Upper lobe of right lung (tissue), 1 donor: ENCODE data around the gene NRDC. TPM values are rescaled to one million over a fixed set of nuclear protein-coding genes. Genes with fewer than 3 reads are reported as not detected.

Experiments
- ATAC-seq: fragments of 200-7000 bp; cut with Tn5 transposase; one replicate; pipeline ENCODE4 v1.9.1; 2020; ENCODE audit warnings: mild to moderate bottlenecking, moderate library complexity
- DNase-seq: peaks from one replicate; pipeline ENCODE4 v3.0.0-alpha.2; 2020
- H3K27ac ChIP-seq: fragments of 200-600 bp; one replicate; pipeline ENCODE4 v1.8.0; 2022
- H3K27me3 ChIP-seq: fragments of 200-600 bp; one replicate; pipeline ENCODE4 v1.8.0; 2022; ENCODE audit warnings: mild to moderate bottlenecking
- H3K36me3 ChIP-seq: fragments of 200-600 bp; one replicate; pipeline ENCODE4 v1.8.0; 2022
- H3K4me1 ChIP-seq: fragments of 200-600 bp; one replicate; pipeline ENCODE4 v1.8.0; 2022
- H3K4me3 ChIP-seq: fragments of 200-600 bp; one replicate; pipeline ENCODE4 v1.8.0; 2022; ENCODE audit warnings: mild to moderate bottlenecking
- H3K9me3 ChIP-seq: fragments of 200-600 bp; one replicate; pipeline ENCODE4 v1.8.0; 2022
- CTCF ChIP-seq: fragments of 200-600 bp; IDR thresholded peaks from one replicate; pipeline ENCODE4 v1.8.0; 2022; ENCODE audit warnings: antibody characterized with exemption
- intact Hi-C: fragments of 100-400 bp; cut with DNase I; formaldehyde crosslinking; loops from one replicate; pipeline ENCODE4 v1.11.0; 2022
- microRNA-seq: library from miRNA; unstranded; fragments of <30 nt; microRNA quantifications from one replicate; pipeline ENCODE4 v1.2.0, GENCODE V29; 2020; ENCODE audit warnings: borderline microRNAs expressed
- total RNA-seq: library from RNA; stranded (reverse); fragmentation: NEBNext Ultra II Directional; extraction: Animal tissue kit (Norgen Biotek cat#: 25700); gene quantifications from one replicate; pipeline ENCODE4 v1.2.1, GENCODE V29; 2021
- donor health status: DM: no; HTN: yes; CAD: no; lungs with severe emphysema.

NRDC gene
- total RNA-seq, 1 donor from 2014 or later: 118 TPM

DNA sequence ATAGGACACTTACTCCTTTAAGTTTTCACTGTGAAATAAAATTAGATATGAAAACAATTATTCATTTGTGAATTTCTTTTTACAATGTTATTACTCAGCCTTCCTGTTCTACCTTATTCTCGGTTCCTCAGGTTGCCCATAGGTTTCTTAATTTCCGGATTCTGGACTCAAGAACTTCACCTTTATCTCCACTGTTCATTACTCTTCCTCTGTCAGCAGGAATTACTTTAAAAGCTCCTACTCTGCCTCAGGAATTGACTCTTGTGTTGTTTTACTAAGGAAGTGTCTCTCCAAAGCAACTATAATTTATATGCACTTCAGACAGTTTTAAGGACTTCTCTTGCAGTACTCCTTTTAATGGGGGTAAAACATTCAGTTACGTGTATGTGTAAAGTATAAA lies 137.9 kb downstream of the NRDC start:
- H3K27ac ChIP-seq: no peak overlapping the region
- no peak for ATAC-seq
- intact Hi-C loops: no loop called here
- TF ChIP-seq CTCF: no peak
- H3K36me3 ChIP-seq: no peaks in the 10 kb centered on the region
- H3K27me3 ChIP-seq: no peaks in the 10 kb centered on the region
- no peak overlapping the region for H3K4me3 ChIP-seq
- DNase-seq: no peak
- peaks cover 5% of the 10 kb centered on the region for H3K4me1 ChIP-seq
- no peaks in the 10 kb centered on the region for H3K9me3 ChIP-seq

Small RNAs within 50 kb of the gene (microRNA-seq; reads per million reads assigned to microRNA genes)
- not detected for gene MIR761

Other genes starting within 250 kb of the NRDC start
- gene RAB3B, start 112.0 kb upstream of the NRDC start, total RNA-seq: not detected
- gene KTI12, start 155.1 kb upstream of the NRDC start, total RNA-seq: 7.3 TPM
- gene TXNDC12, start 176.5 kb upstream of the NRDC start, total RNA-seq: 44.8 TPM
- 34.2 TPM for gene BTF3L4, start 177.6 kb upstream of the NRDC start, total RNA-seq